WTC11 (cell line): ENCODE results near the gene YY1AP1. TPM values are rescaled to one million over a fixed set of nuclear protein-coding genes. Genes with fewer than 3 reads are reported as not detected.

Experiments
- ATAC-seq: fragments of 200-7000 bp; cut with Tn5 transposase; 2 replicates; pipeline ENCODE4 v1.10.0; 2021; ENCODE audit warnings: mild to moderate bottlenecking, moderate library complexity
- CTCF ChIA-PET: fragments of 300-600 bp; sonication (Branson Sonifier 250); formaldehyde crosslinking; loops from one replicate; lab custom pipeline; 2021; ENCODE audit warnings: antibody characterized with exemption; lab: Charles Lee
- POLR2A ChIA-PET: fragments of 350-600 bp; sonication (Branson Sonifier 250); formaldehyde crosslinking; loops from one replicate; lab custom pipeline; 2021; ENCODE audit warnings: antibody characterized with exemption; lab: Charles Lee
- DNase-seq: peaks from one replicate; pipeline ENCODE4 v3.0.0; 2021; ENCODE audit warnings: low spot score
- H3K27ac Mint-ChIP-seq: 2 replicates; pipeline ENCODE4 v1.8.0; 2021; ENCODE audit warnings: mixed read lengths
- H3K27me3 Mint-ChIP-seq: 2 replicates; pipeline ENCODE4 v1.8.0; 2021; ENCODE audit warnings: low read depth, mild to moderate bottlenecking, moderate library complexity, mixed read lengths
- H3K36me3 Mint-ChIP-seq: 2 replicates; pipeline ENCODE4 v1.8.0; 2021; ENCODE audit warnings: mixed read lengths
- H3K4me1 Mint-ChIP-seq: 2 replicates; pipeline ENCODE4 v1.8.0; 2022; ENCODE audit warnings: mixed read lengths
- H3K4me3 Mint-ChIP-seq: 2 replicates; pipeline ENCODE4 v1.8.0; 2021; ENCODE audit warnings: mild to moderate bottlenecking, moderate library complexity, mixed read lengths
- H3K9me3 Mint-ChIP-seq: 2 replicates; pipeline ENCODE4 v1.8.0; 2021; ENCODE audit warnings: mixed read lengths
- ATF2 ChIP-seq: sonication (generic); formaldehyde crosslinking; IDR thresholded peaks from 2 replicates; pipeline ENCODE4 v1.8.1; 2022; ENCODE audit warnings: low read depth, missing genetic modification reagents, borderline replicate concordance
- ATF3 ChIP-seq: sonication (generic); formaldehyde crosslinking; conservative IDR thresholded peaks from 2 replicates; pipeline ENCODE4 v1.8.1; 2022; ENCODE audit warnings: mild to moderate bottlenecking, missing genetic modification reagents
- CREB1 ChIP-seq: sonication (generic); formaldehyde crosslinking; IDR thresholded peaks from 2 replicates; pipeline ENCODE4 v1.8.0; 2023; ENCODE audit warnings: mild to moderate bottlenecking, missing genetic modification reagents
- E2F1 ChIP-seq: sonication (generic); formaldehyde crosslinking; IDR thresholded peaks from 2 replicates; pipeline ENCODE4 v1.8.0; 2022; ENCODE audit warnings: mild to moderate bottlenecking, missing genetic modification reagents
- E2F4 ChIP-seq: sonication (generic); formaldehyde crosslinking; IDR thresholded peaks from 2 replicates; pipeline ENCODE4 v1.8.1; 2022; ENCODE audit warnings: low read depth, mild to moderate bottlenecking, moderate library complexity, missing genetic modification reagents, borderline replicate concordance
- FOXP4 ChIP-seq: sonication (generic); formaldehyde crosslinking; IDR thresholded peaks from 2 replicates; pipeline ENCODE4 v1.8.0; 2022; ENCODE audit warnings: mild to moderate bottlenecking, missing genetic modification reagents
- IRF1 ChIP-seq: sonication (generic); formaldehyde crosslinking; IDR thresholded peaks from 2 replicates; pipeline ENCODE4 v1.8.0; 2023; ENCODE audit warnings: missing genetic modification reagents
- MAX ChIP-seq: sonication (generic); formaldehyde crosslinking; IDR thresholded peaks from 2 replicates; pipeline ENCODE4 v1.8.0; 2022; ENCODE audit warnings: mild to moderate bottlenecking, missing genetic modification reagents
- NR1H2 ChIP-seq: sonication (generic); formaldehyde crosslinking; IDR thresholded peaks from 2 replicates; pipeline ENCODE4 v1.9.0; 2021; ENCODE audit warnings: mild to moderate bottlenecking, moderate library complexity, missing genetic modification reagents
- SOX15 ChIP-seq: fragments of 250-450 bp; sonication (Bioruptor Pico); IDR thresholded peaks from 2 replicates; pipeline ENCODE4 v1.9.0; 2021; ENCODE audit warnings: mild to moderate bottlenecking
- SP1 ChIP-seq: sonication (generic); formaldehyde crosslinking; conservative IDR thresholded peaks from 2 replicates; pipeline ENCODE4 v1.8.1; 2022; ENCODE audit warnings: missing genetic modification reagents
- TEAD4 ChIP-seq: sonication (generic); formaldehyde crosslinking; IDR thresholded peaks from 2 replicates; pipeline ENCODE4 v1.8.0; 2022; ENCODE audit warnings: mild to moderate bottlenecking, missing genetic modification reagents
- ZBTB21 ChIP-seq: sonication (generic); formaldehyde crosslinking; IDR thresholded peaks from 2 replicates; pipeline ENCODE4 v1.8.1; 2023; ENCODE audit warnings: mild to moderate bottlenecking, missing genetic modification reagents, borderline replicate concordance
- ZMAT4 ChIP-seq: fragments of 250-450 bp; sonication (Bioruptor Pico); IDR thresholded peaks from 2 replicates; pipeline ENCODE4 v1.9.0; 2021; ENCODE audit warnings: mild to moderate bottlenecking
- ZNF512 ChIP-seq: sonication (generic); formaldehyde crosslinking; IDR thresholded peaks from 2 replicates; pipeline ENCODE4 v1.8.1; 2022; ENCODE audit warnings: missing genetic modification reagents, borderline replicate concordance
- ZNF532 ChIP-seq: fragments of 250-450 bp; sonication (Bioruptor Pico); IDR thresholded peaks from 2 replicates; pipeline ENCODE4 v1.9.0; 2021; ENCODE audit warnings: mild to moderate bottlenecking, borderline replicate concordance
- ZNF671 ChIP-seq: fragments of 250-450 bp; sonication (Bioruptor Pico); IDR thresholded peaks from 2 replicates; pipeline ENCODE4 v1.8.0; 2021; ENCODE audit warnings: mild to moderate bottlenecking
- total RNA-seq: library from RNA; stranded (reverse); gene quantifications from 3 replicates; pipeline ENCODE4 v1.2.3, GENCODE V29; 2021

The YY1AP1 gene
- total RNA-seq, 1 experiment from 2014 or later, result 45.0 TPM

GRCh38 chr1:155645648-155646047 lies 42.9 kb downstream of the YY1AP1 start:
- TF ChIP-seq SP1 (CRISPR knock-in tag) (no peak), ZBTB21 (CRISPR knock-in tag) (no peak), NR1H2 (CRISPR knock-in tag) (no peak), IRF1 (no peak), TEAD4 (CRISPR knock-in tag) (no peak)
- ATAC-seq (no peak), DNase-seq (no peak)
- Mint-ChIP-seq H3K4me3 (no peak overlapping the region), H3K27ac (no peak overlapping the region), H3K4me1 (peaks cover 5% of the 10 kb centered on the region), H3K9me3 (peaks cover 37% of the 10 kb centered on the region), H3K36me3 (peaks cover 30% of the 10 kb centered on the region), H3K27me3 (peaks cover 24% of the 10 kb centered on the region)
- POLR2A ChIA-PET, result no interaction called here
- CTCF ChIA-PET, result no interaction called here

GRCh38 chr1:155645034-155645598 lies 43.5 kb downstream of the YY1AP1 start:
- H3K4me1 Mint-ChIP-seq, result peaks cover 5% of the 10 kb centered on the region
- peaks cover 24% of the 10 kb centered on the region for H3K27me3 Mint-ChIP-seq
- ATAC-seq, result no peak
- peaks cover 36% of the 10 kb centered on the region for H3K9me3 Mint-ChIP-seq
- no peak for DNase-seq
- peaks cover 34% of the 10 kb centered on the region for H3K36me3 Mint-ChIP-seq
- H3K4me3 Mint-ChIP-seq, result no peak overlapping the region
- H3K27ac Mint-ChIP-seq, result no peak overlapping the region
- ChIA-PET POLR2A (no interaction called here), CTCF (no interaction called here)
- TF ChIP-seq ATF2 (CRISPR knock-in tag), result no peak
- TF ChIP-seq E2F1 (CRISPR knock-in tag), result no peak
- TF ChIP-seq ZNF671 (CRISPR knock-in tag), result no peak
- no peak for TF ChIP-seq ZMAT4 (CRISPR knock-in tag)
- TF ChIP-seq ZNF532 (CRISPR knock-in tag), result no peak
- no peak for TF ChIP-seq MAX (CRISPR knock-in tag)
- TF ChIP-seq SOX15 (CRISPR knock-in tag), result no peak
- TF ChIP-seq FOXP4 (CRISPR knock-in tag), result no peak
- no peak for TF ChIP-seq SP1 (CRISPR knock-in tag)
- TF ChIP-seq E2F4, result no peak
- TF ChIP-seq CREB1 (CRISPR knock-in tag), result no peak
- TF ChIP-seq ZNF512 (CRISPR knock-in tag), result no peak
- TF ChIP-seq ATF3, result no peak
